Measurements from ENCODE around the gene PTPN1. TPM values are rescaled to one million over a fixed set of nuclear protein-coding genes. Genes with fewer than 3 reads are reported as not detected.

The PTPN1 gene
- total RNA-seq, 1 experiment from 2014 or later = 30.8 TPM

GRCh38 chr20:50478162-50478990 is 31.8 kb upstream of the PTPN1 start:
- Histone ChIP-seq H3K4ac (ENCODE audit: low read depth, low read length) (no peak overlapping the region), H3K14ac (ENCODE audit: insufficient read depth, low read length) (no peak overlapping the region), H3K79me2 (ENCODE audit: insufficient read depth, low read length) (no peaks in the 10 kb centered on the region), H2AK5ac (ENCODE audit: insufficient read length, low read length) (no peak overlapping the region), H2BK20ac (ENCODE audit: low read depth, low read length, poor library complexity, severe bottlenecking) (no peak overlapping the region), H3T11ph (ENCODE audit: low read length) (no peak overlapping the region), H3K27ac (ENCODE audit: insufficient read length, low read depth, low read length) (no peak overlapping the region), H4K91ac (ENCODE audit: insufficient read length, low read depth, low read length) (no peak overlapping the region), H2BK15ac (ENCODE audit: low read depth, low read length) (no peak overlapping the region), H3K23me2 (ENCODE audit: insufficient read length, low read depth, low read length, poor library complexity, severe bottlenecking) (no peaks in the 10 kb centered on the region), H3K23ac (ENCODE audit: insufficient read length, low read depth, low read length) (no peak overlapping the region), H2BK5ac (ENCODE audit: insufficient read length, low read length) (no peak overlapping the region), H3K9me3 (ENCODE audit: control insufficient read depth, low read depth, low read length) (no peaks in the 10 kb centered on the region), H3K56ac (ENCODE audit: insufficient read length, low read depth, low read length) (no peak overlapping the region), H3K27me3 (ENCODE audit: insufficient read depth, low read length) (no peaks in the 10 kb centered on the region), H3K79me1 (ENCODE audit: insufficient read depth, low read depth, low read length, poor library complexity, severe bottlenecking) (no peaks in the 10 kb centered on the region), H4K8ac (replicated peaks; ENCODE audit: insufficient read length, low read depth, low read length) (no peak overlapping the region), H3K4me2 (ENCODE audit: insufficient read depth, insufficient read length, low read length) (no peak overlapping the region), H3K4me1 (ENCODE audit: insufficient read depth, low read length) (no peaks in the 10 kb centered on the region), H4K20me1 (ENCODE audit: control insufficient read depth, insufficient read depth, insufficient read length) (no peaks in the 10 kb centered on the region), H2BK120ac (ENCODE audit: low read depth, low read length, poor library complexity, severe bottlenecking) (no peak overlapping the region), H4K5ac (ENCODE audit: insufficient read length, low read depth, low read length) (no peak overlapping the region), H2AFZ (ENCODE audit: low read length) (no peak overlapping the region), H3K9ac (ENCODE audit: extremely low read depth, insufficient read length, low read length) (no peak overlapping the region), H3K18ac (ENCODE audit: insufficient read length, low read depth, low read length) (no peak overlapping the region), H2BK12ac (ENCODE audit: insufficient read length, low read depth, low read length) (no peak overlapping the region)
- no peaks in the 10 kb centered on the region for H3K36me3 Mint-ChIP-seq (ENCODE audit: insufficient read depth in 1 of 3, low read depth in 3 of 3)
- H3K4me3 Mint-ChIP-seq = no peak overlapping the region
- no peaks in the 10 kb centered on the region for H3K9me3 Mint-ChIP-seq
- H3K27ac Mint-ChIP-seq = no peak overlapping the region; a peak in 1 of 7 replicates
- WGBS (ENCODE audit: extremely low coverage, insufficient read length, low lambda C conversion rate) = no CpG with 5 or more reads among the region's 22 CpGs
- TF ChIP-seq, protein P1, sequence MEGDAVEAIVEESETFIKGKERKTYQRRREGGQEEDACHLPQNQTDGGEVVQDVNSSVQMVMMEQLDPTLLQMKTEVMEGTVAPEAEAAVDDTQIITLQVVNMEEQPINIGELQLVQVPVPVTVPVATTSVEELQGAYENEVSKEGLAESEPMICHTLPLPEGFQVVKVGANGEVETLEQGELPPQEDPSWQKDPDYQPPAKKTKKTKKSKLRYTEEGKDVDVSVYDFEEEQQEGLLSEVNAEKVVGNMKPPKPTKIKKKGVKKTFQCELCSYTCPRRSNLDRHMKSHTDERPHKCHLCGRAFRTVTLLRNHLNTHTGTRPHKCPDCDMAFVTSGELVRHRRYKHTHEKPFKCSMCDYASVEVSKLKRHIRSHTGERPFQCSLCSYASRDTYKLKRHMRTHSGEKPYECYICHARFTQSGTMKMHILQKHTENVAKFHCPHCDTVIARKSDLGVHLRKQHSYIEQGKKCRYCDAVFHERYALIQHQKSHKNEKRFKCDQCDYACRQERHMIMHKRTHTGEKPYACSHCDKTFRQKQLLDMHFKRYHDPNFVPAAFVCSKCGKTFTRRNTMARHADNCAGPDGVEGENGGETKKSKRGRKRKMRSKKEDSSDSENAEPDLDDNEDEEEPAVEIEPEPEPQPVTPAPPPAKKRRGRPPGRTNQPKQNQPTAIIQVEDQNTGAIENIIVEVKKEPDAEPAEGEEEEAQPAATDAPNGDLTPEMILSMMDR (conservative IDR thresholded peaks at IDR 0.05) = peak; percentile 81
- H3K27me3 Mint-ChIP-seq (ENCODE audit: low read depth) = peaks cover 12% of the 10 kb centered on the region; the same call in 1 of the 2 replicates
- peaks cover 2% of the 10 kb centered on the region in 2 experiments; a peak in 2 of 4 replicates for H3K4me1 Mint-ChIP-seq
- DNase-seq = peak; percentile 80
